ENCODE measurements around the gene SLCO4C1.

DNA sequence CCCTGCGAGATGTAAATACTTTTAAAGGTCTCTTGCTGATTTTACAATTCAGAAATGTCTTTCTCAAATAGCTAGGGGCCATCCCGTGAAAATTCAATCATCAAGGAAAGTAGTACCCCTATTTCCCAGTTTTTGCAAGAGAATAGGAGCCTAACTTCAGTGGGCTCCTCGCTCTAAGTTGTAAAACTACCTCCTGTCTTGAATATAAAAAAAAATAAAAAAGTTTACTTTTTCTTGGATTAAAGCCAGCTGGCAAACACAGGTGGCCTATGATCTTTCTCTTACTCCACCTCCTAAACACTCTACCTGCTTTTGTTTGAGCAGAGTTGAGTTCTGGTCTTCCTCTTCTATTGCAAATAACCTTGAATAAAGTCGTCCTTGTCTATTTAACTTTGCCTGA is 79.4 kb downstream of the SLCO4C1 start:
- TF ChIP-seq, protein P1, sequence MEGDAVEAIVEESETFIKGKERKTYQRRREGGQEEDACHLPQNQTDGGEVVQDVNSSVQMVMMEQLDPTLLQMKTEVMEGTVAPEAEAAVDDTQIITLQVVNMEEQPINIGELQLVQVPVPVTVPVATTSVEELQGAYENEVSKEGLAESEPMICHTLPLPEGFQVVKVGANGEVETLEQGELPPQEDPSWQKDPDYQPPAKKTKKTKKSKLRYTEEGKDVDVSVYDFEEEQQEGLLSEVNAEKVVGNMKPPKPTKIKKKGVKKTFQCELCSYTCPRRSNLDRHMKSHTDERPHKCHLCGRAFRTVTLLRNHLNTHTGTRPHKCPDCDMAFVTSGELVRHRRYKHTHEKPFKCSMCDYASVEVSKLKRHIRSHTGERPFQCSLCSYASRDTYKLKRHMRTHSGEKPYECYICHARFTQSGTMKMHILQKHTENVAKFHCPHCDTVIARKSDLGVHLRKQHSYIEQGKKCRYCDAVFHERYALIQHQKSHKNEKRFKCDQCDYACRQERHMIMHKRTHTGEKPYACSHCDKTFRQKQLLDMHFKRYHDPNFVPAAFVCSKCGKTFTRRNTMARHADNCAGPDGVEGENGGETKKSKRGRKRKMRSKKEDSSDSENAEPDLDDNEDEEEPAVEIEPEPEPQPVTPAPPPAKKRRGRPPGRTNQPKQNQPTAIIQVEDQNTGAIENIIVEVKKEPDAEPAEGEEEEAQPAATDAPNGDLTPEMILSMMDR (IDR thresholded peaks at IDR 0.05) = no peak
- TF ChIP-seq EP300 (IDR thresholded peaks at IDR 0.05; ENCODE audit: low read depth) = no peak
- TF ChIP-seq POLR2AphosphoS5 (IDR thresholded peaks at IDR 0.05) = no peak

Measured in transverse colon (tissue), 4 donors.